T1000 (cell line): ENCODE measurements around the gene PPM1N.

Experiments
- DNase-seq: peaks from one replicate; lab custom pipeline; 2025; ENCODE audit warnings: mixed read lengths; lab: John Stamatoyannopoulos, UW

Gene PPM1N, protein sequence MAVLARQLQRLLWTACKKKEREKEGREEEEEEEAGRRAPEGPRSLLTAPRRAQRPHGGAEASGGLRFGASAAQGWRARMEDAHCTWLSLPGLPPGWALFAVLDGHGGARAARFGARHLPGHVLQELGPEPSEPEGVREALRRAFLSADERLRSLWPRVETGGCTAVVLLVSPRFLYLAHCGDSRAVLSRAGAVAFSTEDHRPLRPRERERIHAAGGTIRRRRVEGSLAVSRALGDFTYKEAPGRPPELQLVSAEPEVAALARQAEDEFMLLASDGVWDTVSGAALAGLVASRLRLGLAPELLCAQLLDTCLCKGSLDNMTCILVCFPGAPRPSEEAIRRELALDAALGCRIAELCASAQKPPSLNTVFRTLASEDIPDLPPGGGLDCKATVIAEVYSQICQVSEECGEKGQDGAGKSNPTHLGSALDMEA

DNA sequence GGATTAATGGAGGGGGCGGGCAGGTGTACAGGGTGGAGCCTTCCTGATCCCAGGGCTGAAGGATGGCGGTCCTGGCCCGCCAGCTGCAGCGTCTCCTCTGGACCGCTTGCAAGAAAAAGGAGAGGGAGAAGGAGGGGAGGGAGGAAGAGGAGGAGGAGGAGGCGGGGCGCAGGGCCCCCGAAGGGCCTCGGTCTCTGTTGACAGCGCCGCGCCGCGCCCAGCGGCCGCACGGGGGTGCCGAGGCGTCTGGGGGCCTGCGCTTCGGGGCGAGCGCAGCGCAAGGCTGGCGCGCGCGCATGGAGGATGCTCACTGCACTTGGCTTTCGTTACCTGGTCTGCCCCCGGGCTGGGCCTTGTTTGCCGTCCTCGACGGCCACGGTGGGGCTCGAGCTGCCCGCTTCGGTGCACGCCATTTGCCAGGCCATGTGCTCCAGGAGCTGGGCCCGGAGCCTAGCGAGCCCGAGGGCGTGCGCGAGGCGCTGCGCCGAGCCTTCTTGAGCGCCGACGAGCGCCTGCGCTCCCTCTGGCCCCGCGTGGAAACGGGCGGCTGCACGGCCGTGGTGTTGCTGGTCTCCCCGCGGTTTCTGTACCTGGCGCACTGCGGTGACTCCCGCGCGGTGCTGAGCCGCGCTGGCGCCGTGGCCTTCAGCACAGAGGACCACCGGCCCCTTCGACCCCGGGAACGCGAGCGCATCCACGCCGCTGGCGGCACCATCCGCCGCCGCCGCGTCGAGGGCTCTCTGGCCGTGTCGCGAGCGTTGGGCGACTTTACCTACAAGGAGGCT lies at the start of gene PPM1N:
Gene PPM1N, plus strand, starts transcription at position 33 of the 785 bp plus-strand sequence. Its CDS starts 30 bp downstream, at position 63.
- DNase-seq: no peak

DNA sequence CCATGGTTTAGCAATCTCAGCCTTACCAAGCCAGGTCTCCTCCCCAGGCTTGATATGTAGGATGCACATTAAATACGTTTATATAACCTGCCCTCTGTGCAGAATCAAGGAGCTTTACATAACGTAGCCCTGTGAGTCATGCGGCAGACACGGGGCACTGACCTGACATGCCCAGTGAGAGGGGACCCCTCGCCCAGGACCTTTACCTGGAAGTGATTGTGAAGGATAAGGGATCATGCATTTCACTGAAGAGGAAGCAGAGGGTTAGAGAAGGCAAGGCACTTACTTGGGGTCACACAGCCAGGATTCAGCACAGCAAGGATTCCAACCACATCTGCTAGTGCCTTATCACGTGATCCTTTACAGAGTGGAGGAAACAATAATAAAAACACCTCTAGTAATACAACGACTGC lies 49.4 kb upstream of the PPM1N start:
- no peak for DNase-seq

DNA sequence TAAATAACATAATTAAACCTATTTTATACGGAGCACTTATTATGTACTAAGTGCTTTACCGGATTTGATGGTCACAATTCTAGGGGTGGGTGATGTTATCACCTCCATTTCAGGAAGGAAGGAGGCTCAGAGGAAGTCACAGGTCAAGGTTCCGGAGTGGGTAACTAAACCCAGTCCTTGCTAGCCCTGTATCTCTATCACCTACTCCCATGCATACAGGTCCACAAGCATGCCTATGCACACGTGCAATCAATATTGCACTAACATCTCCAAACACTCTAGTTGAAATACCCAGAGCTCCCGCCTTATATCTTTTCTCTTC lies 48.3 kb upstream of the PPM1N start:
- DNase-seq: no peak

DNA sequence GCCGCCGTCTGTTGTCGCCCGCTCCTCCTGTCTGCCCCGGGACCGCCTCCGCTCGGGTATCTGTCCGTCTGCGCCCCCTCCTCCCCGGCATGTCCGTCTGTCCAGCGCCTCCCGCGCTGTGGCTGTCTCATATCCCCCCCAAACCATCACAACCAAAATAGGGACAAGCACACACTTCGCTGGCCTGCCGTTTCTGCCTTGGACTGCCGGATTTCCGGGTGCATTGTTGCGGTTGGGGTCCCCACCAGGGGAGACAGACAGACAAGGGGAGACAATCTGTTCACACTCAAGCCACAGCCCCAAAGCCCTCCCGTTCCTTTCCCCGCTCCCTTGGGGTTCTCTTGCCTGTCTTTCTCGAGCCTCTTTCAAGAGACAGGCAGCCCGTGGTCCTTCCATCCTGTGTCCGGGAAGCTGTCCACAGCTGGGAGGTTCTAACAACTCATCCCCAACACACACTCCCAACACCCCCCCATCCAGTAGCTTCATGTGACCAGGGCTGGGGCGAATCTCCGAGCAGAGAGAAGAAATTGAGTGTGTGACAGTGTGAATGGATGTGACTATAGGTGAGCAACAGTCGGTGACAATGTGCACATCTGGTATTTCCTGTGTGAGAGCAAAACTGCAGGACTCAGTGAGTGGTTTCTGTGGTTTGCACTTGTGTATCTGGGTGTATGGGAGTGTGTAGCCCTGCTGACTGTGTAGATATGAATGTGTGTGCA lies 47.0 kb upstream of the PPM1N start:
- peak; percentile 21 for DNase-seq

DNA sequence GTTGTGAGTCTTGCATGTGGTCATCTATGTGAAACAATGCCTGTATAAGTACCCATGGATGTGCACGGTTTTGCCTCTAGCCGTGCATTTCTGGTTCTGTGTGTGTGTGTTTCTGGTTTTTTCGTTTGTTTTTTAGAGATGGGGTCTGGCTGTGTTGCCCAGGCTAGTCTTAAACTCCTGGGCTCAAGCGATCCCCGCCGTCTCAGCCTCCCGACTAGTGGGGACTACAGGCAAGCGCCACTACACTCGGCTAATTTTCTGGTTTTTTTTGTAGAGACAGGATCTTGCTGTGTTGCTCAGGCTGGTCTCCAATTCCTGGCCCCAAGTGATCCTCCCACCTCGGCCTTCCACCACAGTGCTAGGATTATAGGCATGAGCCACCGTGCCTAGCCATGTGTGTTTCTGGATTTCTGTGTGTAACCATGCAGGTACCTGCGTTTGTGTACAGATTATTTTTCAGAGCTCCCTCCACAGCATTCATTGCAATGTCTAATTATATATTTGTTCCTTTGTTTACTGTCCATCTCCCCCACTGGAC lies 46.3 kb upstream of the PPM1N start:
- no peak for DNase-seq

DNA sequence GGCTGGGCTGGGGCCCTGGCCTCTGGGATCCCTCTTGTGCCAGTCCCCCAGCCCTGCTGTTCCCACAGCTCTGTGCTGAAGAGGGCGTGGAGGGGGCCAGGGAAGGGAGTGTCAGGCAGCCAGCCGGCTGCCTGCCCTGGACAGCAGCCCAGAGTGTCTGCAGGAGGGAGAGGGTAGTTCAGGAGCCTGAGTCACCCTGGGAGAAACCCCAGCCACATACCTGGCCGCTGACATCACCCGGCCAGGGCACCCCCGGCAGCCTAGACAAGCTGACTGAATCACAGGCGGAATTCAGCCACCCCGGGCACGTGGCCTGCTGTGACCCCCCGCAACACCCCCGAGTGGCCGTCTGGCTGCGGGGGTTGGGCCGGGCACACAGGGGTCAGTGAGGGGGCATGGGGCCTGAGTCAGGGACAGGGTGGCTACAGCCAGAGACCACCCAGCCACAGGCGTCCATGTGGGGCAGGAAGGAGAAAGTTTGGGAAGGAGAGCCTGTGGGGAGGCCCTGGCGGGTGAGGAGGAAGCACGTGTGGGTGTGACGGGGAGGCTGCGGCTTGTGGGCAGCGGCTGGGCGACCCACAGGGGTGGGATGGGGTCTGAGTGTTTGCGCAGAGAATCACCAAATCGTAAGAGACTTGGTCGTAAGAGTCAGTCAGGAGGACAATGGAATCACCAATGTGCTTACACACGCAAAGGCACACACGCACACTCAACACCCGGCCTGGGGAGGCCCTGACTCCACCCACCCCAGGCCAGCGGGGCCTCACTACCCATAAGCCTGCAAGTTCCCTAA lies 42.3 kb upstream of the PPM1N start:
- peak; percentile 98 for DNase-seq

DNA sequence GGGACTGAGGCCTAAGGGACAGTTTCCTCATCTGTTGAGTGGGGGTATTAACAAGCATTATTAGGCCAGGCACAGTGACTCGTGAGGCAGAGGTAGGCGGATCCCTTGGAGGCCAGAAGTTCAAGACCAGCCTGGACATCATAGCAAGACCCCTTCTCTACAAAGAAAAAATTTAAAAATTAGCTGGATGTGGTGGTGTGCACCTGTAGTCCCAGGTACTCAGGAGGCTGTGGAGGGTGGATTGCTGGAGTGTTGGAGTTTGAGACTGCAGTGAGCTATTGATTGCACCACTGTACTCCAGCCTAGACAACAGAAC lies 41.8 kb upstream of the PPM1N start:
- DNase-seq: no peak

DNA sequence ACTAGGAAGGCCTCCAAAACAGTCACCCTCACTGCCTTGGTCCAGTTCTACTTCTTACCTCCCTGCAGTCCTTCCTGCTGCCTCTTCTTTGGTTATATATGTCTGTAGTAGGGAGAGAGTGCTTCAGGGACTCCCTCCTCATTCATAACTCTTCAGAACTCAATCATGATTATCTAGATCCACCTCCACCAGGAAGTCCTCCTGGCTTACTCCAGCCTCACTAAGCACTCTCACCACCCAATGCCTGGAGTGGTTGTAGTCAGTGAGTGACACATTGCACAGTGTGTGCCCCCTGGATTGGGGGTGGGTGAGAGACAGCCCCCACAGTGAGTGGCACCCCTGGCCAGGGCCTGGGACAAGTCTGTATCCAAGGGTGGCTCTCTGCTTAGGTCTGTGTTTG lies 40.5 kb upstream of the PPM1N start:
- no peak for DNase-seq

DNA sequence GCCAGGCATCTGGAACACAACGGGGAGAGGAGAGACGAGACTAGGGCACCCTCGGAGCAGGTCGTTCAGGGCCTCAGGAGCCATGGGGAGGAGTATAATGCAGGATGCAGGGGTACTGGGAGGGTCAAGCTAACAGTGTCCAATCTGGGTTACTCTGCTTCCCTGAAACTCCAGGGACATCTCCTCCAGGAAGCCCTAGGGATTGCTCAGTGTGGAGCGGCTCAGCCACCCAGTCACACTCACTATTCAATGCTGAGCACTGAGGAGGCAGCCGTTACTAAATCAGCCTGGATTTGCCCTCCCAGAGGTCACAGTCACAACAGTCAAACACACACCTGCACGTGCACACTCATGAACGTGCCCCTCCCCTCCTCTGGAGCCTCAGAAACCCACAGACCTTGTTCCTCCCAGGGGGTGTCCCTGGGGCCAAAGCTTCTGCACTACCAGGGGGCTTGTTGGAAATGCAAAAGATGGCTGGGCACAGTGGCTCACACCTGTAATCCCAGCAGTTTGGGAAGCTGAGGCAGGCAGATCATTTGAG lies 37.4 kb upstream of the PPM1N start:
- no peak for DNase-seq

DNA sequence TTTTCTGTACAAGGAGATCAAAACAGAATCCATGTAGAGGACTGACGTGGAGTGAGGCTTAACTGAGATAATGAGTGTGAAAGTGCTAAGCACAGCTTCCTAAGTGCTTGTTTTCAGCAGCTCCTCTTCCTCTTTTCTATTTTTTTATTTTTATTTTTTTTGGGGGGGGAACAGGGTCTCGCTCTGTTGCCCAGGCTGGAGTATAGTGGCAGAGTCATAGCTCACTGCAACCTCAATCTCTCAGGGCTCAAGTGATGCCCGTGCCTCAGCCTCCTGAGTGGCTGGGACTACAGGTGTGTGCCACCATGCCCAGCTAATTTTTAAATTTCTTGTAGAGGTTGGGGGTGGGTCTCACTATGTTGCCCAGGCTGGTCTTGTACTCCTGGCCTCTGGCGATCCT lies 36.1 kb upstream of the PPM1N start:
- no peak for DNase-seq

DNA sequence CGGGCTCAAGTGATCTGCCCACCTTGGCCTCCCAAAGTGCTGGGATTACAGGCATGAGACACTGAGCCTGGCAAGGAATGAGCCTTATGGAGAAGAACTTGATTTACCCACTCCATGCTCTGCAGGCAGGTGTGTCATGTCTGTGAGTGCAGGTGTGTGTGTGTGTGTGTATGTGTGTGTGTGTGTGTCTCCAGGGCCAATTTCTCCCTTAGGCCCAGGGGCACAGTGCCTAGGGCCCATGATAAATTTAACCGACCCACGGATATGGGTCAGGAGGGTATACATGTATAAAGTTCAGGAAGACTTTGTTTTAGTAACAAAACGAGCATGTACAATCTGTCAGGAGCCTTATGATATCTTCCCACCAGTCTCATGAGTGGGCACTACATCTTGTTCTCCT lies 35.0 kb upstream of the PPM1N start:
- DNase-seq: no peak

DNA sequence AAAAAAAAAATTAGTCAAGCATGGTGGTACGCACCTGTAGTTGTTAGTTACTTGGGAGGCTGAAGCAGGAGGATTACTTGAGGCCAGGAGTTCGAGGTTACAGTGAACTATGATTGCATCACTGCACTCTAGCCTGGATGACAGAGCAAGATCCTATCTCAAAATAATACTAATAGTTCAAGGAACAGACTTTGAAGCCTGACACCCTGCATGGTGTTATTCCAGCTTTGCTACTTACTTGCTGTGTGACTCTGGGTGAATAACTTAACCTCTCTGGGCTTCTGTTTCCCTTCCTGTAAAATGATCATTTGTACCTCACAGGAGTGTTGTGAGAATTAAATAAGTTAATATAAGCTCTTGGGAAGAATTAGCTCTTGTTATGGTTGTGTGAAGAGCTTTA lies 34.0 kb upstream of the PPM1N start:
- no peak for DNase-seq

DNA sequence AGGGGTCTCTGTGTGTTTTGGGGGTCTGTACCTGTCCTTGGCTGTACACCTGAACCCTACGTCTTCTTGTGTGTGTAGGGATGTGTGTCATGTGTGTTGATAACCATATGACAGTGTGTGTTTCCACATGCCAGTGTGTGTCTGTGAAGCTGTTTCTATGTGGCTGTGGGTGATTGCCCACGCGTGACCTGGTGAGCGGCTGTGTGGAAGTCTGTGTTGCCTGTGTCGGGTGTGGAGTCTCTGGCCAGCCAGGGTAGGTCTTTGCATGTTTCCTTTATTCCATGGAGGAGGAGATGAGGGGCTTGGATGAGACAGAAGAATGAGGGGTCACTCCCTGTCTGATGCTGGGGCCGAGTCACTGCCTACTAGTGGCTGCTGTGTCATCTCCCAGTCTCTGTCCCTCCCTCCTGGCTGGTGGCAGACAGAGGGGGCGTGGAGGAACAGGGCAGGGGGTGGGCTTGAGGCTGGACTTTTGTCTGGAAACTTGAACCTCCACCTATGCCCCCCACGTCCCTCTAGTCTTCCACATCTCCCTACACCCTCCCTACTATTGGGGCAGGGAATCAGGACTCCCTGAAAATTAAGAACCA lies 33.3 kb upstream of the PPM1N start:
- no peak for DNase-seq

DNA sequence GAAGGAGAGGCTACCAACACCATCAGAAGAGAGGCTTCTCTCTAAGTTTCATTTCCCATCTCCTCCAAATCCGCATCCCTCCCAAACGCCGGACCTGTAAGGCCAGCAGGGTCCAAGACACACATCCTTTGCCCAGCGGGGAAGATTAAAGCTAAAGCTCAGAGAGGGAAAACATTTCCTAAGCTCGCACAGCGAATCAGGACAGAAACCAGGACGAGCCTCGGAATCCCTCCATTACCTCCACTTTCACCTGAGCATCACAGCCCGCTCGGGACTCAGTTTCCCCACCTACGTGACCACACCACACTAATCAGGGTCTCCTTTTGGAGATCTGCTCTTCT lies 31.2 kb upstream of the PPM1N start:
- no peak for DNase-seq

DNA sequence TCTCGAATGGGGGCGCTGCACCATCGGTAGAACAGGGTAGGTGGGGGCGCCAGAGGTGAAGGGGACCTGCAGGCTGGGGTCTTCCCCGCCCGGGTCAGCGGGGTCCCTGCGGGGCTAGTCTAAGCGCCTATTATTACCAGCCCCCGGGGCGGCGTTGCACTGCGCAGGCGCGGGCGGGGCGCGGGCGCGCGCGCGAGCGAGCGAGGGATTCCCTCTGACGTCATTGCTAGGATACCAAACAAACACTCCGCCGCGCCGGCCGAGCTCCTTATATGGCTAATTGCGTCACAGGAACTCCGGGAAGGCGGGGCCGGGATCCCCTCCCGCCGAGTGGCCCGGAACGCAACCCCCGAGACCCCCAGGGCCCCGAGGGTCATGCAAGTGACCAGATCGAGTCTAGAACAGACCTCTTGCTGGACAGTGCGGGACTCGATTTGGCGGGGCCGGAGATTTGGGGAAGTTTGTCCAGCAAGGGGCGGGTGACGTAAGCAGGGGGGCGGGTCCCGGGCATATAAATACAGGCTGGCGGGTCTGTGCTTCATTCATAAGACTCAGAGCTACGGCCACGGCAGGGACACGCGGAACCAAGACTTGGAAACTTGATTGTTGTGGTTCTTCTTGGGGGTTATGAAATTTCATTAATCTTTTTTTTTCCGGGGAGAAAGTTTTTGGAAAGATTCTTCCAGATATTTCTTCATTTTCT lies 30.6 kb upstream of the PPM1N start, which contains the start of gene FOSB:
Gene FOSB, plus strand, starts transcription at position 541 of the 703 bp plus-strand sequence. CDS start 591 bp downstream, outside the sequence.
- DNase-seq: peak; percentile 92

DNA sequence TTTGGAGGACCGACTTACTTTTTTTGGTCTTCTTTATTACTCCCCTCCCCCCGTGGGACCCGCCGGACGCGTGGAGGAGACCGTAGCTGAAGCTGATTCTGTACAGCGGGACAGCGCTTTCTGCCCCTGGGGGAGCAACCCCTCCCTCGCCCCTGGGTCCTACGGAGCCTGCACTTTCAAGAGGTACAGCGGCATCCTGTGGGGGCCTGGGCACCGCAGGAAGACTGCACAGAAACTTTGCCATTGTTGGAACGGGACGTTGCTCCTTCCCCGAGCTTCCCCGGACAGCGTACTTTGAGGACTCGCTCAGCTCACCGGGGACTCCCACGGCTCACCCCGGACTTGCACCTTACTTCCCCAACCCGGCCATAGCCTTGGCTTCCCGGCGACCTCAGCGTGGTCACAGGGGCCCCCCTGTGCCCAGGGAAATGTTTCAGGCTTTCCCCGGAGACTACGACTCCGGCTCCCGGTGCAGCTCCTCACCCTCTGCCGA lies 30.0 kb upstream of the PPM1N start:
- peak; percentile 78 for DNase-seq

DNA sequence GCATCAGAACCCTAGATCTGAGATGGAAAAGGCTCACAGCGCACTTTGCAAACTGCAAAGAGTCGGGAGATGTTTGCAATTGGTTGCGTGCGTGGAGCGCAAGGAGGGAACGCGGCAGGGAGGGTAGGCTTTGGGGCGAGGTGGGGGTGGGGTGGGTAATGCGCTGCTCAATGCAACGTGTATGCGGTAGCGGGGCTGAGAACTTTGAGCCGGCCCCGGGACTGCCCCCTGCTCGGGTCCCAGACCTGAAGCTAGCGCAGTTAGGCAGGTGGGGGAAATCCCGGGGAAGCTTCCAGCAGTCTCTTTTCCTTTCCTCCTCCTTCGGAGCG lies 29.5 kb upstream of the PPM1N start:
- no peak for DNase-seq

DNA sequence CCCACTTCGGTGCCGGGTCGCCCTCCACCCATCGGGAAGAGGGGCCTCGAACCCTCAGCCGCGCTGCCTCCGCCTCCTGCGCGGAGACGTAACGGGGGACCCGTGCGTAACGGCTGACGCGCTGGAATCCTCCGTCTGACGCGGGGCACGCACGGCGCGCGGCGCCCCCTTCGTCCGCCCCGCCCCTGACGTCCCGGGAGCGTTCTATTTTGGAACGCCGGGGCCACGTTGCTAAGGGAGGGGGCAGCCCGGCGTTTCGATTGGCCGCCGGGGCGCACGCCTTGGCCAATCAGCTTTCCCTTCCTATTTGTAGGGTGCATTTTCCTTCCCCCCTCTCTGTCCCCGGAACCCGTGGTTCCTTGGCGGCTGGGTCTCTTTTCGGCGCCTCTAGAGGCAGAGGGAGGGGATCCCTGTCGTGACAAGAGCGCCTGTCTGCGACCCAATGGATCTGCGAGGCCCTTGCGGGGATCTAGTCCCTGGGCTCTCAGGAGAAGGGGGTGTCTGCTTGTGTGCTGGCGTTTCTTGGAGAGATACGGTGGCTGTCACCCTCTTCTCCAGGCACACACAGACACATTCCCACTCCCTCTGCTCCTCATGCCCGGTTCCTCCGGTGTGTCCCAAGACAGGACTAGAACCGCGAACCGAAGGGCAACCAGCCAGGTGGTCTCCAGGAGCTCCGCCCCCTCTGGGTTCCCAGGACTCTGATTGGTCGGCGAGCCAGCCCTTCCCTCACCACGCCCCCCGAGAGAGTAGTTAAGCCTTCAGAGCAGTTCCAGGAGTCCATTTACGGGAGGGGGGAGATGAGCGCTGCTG lies 28.9 kb upstream of the PPM1N start:
- DNase-seq: peak; percentile 81

DNA sequence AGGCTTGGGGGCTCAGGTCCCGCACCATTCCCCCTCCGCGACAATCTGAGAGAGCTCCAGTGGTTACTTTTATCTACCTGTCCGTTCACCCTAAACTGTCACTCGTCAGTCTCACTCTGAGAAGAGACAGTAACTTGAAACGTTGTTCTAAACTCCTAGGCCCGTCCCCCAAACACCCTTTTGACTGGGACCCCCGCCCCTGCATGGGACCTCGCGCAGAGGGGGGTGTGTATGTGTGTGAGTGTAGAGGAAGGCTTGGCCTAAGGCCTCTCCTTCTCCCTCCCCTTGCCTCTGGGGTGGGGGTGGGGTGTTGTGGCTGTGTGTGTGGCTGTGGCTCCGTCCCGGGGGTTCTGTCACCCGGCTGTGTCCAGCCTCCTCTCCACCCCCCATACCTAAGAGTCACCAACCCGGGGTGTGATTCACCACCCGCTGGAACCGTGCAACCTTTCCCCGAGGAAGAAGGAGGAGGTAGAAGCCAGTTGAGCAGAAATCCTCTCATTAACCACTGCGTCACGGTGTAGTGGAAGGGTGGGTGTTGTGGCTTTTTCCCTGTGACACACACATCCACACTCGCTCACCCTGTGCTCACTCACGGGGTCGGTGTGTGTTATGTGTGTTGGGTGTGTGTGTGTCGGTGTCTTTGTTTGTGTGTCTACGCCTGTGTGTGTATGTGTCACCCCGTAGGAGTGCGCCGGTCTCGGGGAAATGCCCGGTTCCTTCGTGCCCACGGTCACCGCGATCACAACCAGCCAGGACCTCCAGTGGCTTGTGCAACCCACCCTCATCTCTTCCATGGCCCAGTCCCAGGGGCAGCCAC lies 28.1 kb upstream of the PPM1N start:
- peak; percentile 74 for DNase-seq
